Stimulated activated CD8-positive, alpha-beta memory T cell treated with anti-CD3 and anti-CD28 coated beads, Interleukin-4, amount 100 ng/mL, for 24 hours (primary cell): ENCODE results near the gene ARHGEF17.
A peak's percentile ranks its signal among the peaks of the same experiment; 100 is the strongest.
"Not testable (repeated sequence)": the region's sequence is repeated elsewhere in the genome, so short reads cannot be mapped to it uniquely, and the experiment has no call there.

ENCODE experiments used
- DNase-seq: peaks from one replicate; pipeline ENCODE4 v3.0.0-alpha.2; 2020; ENCODE audit warnings: low read depth

ARHGEF17 gene, protein sequence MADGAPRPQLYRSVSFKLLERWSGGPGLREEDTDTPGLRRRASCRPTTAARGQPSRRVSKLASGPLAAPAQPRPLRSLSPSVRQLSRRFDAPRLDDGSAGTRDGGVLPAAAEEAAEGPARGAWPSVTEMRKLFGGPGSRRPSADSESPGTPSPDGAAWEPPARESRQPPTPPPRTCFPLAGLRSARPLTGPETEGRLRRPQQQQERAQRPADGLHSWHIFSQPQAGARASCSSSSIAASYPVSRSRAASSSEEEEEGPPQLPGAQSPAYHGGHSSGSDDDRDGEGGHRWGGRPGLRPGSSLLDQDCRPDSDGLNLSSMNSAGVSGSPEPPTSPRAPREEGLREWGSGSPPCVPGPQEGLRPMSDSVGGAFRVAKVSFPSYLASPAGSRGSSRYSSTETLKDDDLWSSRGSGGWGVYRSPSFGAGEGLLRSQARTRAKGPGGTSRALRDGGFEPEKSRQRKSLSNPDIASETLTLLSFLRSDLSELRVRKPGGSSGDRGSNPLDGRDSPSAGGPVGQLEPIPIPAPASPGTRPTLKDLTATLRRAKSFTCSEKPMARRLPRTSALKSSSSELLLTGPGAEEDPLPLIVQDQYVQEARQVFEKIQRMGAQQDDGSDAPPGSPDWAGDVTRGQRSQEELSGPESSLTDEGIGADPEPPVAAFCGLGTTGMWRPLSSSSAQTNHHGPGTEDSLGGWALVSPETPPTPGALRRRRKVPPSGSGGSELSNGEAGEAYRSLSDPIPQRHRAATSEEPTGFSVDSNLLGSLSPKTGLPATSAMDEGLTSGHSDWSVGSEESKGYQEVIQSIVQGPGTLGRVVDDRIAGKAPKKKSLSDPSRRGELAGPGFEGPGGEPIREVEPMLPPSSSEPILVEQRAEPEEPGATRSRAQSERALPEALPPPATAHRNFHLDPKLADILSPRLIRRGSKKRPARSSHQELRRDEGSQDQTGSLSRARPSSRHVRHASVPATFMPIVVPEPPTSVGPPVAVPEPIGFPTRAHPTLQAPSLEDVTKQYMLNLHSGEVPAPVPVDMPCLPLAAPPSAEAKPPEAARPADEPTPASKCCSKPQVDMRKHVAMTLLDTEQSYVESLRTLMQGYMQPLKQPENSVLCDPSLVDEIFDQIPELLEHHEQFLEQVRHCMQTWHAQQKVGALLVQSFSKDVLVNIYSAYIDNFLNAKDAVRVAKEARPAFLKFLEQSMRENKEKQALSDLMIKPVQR (N-terminal part only)

DNA sequence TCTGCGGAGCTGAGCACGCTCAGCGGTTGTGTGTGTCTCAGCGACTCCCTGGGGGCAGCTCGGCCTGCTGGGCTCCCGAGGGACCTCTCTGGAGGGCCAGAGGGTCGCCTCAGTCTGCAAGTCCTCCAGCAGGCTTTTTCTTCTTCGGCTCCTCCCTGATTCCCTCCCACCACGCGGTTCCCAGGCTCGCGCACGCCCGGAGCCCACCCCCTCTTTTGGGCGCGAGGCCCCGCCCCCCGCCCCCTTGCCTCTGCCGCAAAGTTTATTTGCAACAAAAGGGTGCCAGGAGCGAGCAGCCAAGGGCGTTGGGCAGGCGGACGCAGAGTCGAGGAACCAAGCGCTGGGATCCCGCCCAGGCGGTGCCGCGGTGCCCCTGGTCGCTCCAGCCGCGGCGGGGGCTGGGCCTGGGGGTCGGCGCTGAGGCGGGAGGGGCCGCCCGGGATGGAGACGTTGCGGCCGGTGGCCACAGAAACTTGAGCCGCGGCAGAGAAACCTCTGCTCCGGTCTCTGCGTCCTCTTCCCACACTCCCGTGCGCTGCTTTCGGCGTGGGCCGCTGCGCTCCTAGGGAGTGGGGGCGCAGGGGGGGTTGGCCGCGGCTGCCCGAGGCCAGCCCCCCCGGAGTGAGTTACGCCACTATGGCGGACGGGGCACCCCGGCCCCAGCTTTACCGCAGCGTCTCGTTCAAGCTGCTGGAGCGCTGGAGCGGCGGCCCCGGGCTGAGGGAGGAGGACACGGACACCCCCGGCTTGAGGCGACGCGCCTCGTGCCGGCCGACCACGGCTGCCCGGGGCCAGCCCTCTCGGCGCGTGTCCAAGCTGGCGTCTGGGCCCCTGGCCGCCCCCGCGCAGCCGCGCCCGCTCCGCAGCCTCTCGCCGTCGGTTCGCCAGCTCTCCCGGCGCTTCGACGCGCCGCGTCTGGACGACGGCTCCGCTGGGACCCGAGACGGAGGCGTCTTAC is at the start of gene ARHGEF17:
ARHGEF17 (plus strand) TSS at position 274 of the 958 bp plus-strand sequence; CDS start at position 637, 363 bp downstream.
- peak; percentile 15 for DNase-seq

DNA sequence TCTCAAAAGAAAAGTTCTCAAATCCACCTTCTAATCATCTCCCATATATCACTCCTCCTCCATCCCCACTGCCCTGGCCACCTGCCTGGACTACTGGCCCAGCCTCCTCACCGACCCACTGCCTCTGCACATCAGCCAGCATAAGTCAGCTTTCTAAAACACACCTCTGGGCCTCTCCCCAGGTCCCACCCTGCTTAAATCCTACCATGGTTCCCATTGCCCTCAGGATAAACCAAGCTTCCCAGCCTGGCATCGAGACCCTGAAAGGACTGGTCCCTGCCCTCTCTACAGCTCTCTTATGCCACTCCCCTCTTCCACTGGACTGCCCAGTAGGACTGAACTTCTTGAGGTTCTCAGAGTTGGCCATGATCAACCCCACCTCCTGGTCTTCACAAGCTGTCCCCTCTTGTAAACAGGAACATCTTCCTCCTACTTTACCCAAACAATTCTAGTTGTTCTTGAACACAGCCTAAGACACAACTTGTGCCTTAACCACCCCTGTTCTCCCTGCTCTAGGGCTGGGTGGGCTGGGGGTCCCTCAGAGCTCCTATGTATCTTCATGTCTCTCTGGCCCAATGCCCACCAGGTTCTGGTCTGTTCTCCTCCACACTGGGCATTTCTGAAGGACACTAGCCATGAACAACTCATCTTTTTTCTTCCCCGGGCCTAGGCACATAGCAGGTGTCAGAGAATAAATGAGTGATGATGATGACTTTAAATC is 48.5 kb upstream of the ARHGEF17 start:
- no peak for DNase-seq

DNA sequence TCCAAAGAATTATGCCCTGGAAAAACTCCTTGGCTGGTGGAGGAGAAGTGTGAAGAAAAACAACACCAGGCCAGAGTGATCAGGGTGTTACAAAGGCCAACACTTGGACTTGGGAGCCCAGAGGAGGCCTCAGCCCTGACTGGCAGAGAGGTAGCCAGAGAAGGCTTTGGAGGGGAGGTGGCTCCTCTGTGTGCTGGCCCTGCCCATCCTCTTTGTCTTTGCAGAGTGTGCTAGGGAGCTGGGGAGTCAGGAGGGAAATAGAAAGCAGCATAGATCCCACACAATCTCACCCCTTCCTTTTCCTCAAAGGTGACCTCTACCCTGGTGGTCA is 48.0 kb upstream of the ARHGEF17 start:
- DNase-seq, result no peak

DNA sequence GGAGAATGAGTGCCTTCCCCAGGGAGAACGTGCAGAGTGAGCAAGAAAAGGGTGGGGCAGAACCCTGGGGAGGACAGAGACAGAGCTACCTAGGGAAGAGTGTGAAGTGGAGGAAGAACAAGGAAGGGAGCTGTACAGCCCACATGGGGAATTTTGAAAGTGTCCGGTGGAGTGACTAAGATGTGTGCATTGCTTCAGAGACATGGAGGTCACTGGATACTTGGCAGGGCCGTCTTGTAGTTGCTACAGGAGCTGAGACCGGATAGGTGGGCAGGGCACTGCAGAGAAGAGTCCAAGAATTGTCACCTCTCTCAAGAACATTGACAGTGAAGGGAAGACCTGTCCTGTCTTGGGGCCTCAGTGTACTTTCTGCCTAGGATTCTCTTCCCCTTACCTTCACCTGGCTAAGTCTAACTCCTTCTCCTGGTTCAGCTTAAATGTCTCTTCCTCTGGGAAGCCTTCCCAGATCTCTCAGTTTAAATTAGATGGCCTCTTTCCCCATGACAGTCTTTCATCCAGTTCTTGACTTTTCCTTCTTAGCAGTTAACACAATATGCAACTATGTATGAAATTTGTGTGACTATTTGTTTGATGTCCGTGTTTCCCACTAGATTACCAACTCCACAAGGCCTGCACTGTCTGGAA is 45.1 kb upstream of the ARHGEF17 start:
- DNase-seq, result no peak

DNA sequence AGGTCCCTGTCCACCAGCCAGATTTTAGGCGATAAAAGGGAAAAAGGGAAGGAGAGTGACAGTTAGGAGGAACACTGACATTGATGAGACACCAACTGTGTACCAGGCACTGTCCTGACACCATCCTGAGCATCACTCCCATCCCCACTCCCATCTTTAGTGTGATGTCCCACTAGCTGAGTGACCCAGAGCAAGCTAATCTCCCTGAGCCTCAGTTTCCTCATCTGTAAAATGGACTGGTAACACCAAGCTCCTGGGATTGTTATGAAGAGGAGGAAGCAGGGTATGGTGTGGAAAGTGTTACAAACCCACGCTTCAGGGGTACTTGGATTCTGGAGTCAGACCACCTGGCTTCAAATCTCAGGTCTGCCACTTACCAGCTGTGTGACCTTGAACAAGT is 44.4 kb upstream of the ARHGEF17 start:
- DNase-seq, result no peak

DNA sequence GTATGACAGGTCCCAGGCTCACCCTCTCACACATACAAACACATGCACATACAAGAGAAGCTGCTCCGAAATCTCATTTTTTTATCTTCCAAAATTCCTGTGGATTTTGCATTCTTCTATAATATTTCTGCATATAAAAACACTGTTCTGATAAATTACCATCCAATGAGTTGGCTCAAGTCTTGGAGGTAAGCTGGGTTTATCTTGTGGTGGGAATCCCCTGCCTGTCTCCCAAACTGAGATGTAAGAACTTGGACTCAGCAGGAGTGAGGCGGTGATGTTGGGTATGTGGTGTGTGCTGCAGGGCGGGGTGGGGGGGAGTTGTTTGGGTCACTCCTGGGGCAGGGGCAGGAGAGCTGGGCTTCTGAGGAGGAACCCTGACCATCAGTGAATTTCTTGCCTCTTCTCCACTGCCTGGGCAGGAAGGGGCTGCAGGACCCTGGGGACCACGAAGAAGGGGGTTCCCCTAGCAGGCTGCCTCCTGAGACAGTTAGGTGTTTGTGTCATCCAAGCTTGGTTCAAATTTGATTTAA is 42.7 kb upstream of the ARHGEF17 start:
- DNase-seq, result no peak

DNA sequence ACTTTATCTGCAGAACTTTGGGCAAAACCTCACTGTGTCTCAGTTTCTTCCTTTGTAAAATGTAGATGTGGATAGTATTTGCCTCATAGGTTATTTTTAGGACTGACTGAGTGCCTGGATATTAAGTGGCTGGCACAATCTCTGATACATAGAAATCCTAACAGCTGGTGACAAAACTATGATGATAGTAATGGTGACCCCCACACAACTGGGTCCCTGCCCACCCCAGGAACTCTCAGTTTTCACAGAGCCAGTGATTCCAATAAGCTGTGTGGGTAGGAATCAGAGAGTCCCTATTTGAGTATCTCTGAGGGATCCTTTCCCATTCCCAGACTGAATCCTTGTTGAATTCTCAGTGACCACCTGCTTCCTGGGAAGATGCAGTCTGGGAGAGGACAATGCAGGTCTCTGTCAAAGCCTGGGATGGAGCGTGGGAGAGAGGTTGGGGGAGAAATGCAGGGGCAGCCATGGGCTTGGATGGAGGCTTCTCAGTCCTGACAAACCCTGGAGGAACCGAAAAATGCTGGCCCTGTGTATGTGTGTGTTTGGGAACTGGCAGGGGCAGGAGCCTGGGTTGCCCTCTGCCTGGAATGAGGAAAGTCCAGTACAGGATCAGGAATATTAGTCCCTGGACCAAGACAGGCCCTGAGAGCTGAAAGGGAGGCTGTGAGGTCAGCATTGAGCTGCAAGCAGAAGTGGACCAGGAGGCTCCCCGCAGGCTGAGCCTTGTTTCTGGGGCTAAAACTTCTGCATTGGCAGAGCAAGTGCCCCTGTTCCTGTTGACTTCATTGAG is 42.0 kb upstream of the ARHGEF17 start:
- DNase-seq, result no peak

DNA sequence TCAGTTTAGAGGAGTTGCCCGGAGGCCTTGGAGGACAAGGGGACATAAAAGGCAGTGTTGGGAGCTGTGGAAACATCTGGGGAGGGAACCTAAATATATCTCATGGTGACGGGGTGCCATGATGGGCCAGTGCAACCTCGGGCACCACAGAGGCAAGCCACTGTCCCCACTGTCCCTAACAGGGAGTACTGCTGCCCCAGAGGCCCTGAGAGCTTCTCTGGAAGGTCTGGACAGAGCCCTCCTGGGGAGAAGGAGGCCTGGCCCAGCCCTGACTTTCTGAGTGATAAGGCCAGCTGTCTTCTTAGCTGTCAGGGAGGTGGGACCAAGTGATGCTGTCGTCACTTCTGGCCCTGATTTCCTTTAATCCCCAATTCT is 41.4 kb upstream of the ARHGEF17 start:
- no peak for DNase-seq

DNA sequence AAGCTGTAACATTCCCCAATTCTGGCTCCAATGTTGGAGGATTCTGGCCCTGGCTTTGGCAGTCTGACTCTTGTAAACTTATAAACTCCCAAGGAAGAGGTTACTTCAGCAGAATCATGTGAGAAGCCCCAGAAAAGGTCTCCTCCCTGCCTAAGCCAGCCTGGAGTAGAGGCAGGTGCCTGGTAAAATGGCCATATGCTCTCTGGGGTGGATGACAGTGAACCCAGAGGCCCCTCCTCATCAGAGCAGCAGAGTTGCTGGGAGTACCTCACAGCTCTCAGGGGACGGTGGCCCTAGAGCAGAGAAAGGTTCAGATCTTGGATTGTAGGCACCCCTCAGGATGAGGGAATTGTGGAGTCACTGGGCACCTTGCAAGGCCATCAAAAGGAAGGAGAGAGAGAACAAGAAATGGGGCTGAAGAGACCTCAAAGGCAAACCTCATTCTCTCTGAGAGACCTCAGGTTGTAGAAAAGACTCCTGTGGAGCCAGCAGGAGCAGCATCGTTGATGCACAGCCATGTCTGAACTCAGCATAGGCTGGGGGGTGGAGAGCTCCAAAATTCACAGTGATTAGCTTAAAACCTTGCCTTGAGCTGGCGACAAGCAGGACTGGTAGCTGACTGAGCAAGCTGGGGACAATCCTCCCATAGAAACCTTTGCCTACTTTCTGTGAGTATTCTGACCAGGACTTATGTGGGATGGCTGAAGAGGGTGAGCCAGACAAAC is 40.8 kb upstream of the ARHGEF17 start:
- no peak for DNase-seq

DNA sequence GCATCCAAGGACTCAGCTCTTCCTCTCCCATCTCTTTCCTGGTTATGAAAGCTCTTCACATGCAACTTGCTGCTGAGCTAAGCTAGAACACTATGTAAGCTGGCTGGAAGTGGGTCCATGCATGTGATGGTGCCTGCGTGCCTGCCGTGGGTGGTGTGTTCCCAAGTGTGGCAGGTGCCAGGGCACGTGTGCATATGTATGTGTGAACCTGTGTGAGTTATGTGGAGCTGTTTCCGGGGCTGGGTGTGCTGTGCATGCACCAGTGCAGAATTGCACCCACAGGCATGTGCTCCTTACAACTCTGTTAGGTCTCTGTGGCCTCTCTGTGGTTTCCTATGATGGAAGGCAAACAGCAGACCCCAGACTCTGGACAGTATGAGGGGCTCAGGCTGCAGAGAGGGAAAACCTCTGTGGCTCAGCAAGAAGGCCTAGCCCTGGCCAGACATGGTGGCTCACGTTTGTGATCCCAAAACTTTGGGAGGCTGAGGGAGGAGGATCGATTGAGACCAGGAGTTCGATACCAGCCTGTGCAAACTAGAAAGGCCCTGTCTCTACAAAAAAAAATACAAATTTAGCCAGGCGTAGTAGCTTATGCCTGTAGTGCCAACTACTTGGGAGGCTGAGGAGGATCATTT is 40.1 kb upstream of the ARHGEF17 start:
- DNase-seq, result no peak

DNA sequence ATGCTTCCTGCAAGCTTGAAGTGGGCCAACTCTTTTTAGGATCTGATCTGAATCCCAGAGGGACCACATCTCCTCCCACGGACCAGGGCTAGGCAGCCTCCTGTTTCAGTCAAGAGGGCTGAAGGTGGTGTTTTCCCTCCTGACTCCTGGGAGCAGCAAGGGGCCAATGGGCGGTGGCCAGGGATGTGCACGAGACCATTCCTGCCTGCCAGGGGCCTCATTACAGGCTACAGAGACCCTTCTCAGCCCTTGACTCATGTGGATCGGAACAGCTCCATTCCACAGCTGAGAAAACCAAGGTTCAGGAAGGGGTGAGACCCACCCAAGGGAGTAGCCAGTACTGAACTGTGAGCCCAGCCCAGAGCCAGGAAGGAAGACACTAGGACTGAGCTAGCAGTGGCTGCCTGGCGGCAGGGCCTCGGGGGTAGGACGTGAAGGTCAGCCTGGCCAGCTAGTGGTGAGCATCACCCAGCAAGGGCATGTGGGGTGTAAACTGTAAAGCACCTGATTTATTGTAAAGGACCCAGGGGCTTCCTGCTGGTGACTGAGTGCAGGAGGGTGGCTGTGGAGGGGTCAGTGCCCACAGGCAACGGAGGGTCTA is 39.3 kb upstream of the ARHGEF17 start:
- DNase-seq, result no peak

DNA sequence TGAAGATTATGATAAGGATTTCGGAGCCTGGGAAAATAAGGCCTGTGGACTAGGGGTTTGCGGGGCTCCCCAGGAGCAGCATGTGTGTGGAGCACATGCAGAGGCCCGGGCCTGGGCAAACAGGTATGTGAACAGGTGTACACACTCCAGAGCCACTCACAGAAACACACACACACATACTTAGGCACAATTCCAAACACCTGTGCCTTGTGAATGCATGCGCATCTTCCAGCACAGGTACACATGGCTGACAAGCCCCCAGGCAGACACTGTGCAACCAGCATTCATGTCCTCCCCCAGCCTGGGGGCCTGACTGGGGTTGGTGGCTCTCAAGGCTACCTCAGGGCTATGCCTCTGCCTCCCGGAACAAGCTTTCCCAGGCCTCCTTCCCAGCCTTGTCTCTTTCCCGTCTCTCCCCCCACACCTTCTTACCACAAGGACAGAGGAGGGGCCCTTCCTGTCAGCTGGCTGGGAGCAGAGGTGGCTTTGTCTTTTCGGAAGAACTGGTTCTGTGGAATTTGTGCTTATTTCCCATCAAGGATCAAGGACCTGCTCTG is 38.5 kb upstream of the ARHGEF17 start:
- DNase-seq, result no peak

DNA sequence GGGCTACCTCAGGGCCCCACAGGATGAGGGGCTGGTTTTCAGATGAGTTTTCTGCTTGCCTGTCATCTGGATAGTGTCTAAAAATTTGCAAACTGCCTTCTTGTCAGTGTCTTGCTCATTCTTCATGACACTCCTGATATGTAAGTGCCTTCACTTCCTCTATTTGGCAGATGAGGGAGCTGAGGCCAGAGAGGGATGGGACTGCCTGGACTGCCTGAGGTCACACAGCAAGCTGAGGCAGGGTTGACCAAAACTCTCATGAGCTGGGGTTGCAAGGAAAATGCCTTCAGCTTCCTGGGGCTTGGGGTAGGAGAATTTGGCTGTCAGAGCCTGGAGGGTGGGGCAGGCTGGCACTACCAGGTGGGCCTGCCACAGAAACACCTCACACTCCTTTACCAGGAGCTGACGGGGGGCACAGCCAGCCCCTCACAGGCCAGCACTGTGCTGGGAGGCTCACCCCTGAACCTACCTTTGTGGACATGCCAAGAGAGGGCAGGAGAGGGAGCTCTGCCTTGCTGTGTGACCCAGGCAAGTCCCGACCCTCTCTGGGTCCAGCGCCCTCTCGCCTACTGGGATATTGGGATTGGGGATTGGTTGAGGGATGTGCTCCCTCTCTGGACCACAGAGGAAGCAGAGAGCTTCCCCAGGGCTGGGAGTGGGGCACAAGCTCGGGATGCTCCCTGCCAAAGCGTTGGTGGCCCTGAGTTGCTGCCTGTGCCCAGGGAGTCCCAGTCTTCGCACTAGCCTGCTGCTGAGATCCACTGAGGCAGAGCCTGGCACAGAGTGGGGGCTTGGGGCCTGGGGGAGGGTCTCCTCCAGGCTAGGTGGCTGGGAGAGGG is 37.8 kb upstream of the ARHGEF17 start:
- no peak for DNase-seq

DNA sequence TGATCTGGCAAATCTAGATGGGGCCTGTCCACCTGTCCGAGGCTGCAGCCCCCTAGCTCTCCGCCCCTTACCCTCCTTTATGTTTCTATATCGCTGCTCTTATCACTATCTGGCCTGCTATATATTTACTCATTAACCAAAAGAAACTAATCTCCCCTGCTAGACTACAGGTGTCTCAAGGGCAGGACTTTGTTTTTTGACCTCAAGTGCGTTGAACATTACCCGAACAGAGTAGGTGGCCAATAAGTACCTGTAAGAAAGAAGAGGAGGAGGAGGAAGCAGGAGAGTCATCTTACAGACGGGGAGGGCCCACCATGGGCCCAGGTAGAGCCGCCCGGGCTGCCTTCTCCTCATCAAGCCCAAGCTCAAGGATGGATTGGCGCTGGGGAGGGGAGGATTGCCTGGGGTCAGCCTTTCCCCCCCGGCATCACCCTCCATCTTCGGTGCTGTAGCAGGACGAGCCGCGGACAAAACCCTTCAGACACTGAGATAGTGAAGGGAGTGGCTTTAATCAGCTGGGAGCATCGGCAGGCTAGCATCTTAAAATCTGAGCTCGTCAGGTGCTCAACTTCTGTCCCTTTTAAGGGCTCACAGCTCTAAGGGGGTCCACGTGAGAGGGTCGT is 37.1 kb upstream of the ARHGEF17 start:
- no peak for DNase-seq

DNA sequence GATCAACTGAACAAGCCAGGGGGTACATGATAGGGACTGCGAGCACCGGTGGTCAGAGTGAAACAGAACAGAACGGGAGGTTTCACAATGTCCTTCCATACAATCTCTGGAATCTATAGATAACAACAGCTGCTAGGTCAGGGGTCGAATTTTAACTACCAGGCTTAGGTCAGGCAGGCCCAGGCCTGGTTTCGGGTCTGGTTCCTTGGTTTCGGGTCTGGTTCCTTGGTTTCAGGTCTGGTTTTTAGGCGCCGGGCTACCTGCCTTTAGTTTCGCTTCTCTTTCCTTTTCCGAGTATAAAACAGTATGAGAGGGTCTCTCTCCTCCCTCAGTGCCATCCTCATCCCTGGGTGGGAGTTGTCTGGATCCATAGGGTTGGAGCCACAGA is 36.6 kb upstream of the ARHGEF17 start:
- DNase-seq, result not testable (repeated sequence)
